HG02970 (cell line): ENCODE results near the gene PPFIA1.
"Not testable (repeated sequence)": the region's sequence is repeated elsewhere in the genome, so short reads cannot be mapped to it uniquely, and the experiment has no call there.

Source experiments
- ATAC-seq: cut with Tn5 transposase; IDR thresholded peaks from one replicate; pipeline ENCODE4 v1.9.1; 2021; ENCODE audit warnings: mild to moderate bottlenecking, moderate library complexity, moderate number of reproducible peaks; ENCODE audit not compliant: unreplicated experiment, low FRiP score

The PPFIA1 gene

DNA sequence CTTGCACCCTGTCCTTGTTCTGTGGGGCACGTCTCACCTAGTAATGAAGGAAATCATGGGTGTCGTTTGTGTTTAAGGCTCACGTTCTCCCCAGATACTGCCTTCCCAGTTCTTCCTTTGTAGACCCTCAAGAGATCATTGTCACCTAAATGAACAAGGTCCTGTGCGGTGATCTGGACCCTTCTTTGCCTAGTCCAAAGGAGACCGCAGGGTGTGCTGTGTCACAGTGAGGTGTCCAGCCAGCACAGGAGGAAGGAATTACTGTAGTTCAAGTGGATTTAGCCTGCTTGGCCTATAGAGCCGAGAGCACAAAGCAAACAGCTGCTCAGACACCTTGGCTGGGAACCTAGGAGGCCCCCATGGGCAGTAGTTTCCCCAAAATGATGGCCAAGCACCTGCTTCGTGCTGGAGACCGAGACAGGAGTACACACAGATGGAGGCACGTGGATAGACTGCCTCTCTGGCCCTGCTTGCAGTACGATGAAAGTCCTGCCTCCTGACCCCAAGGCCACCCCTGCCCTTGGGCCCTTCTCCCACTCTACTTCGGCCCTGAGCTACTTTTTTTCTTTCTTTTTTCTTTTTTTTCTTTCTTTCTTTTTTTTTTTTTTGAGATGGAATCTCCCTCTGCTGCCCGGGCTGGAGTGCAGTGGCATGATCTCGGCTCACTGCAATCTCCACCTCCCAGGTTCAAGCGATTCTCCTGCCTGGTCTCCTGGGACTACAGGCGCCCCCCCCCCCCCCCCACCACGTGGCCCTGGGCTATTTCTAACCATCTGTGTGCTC, 19.4 kb upstream of the PPFIA1 start:
- ATAC-seq, result no peak

DNA sequence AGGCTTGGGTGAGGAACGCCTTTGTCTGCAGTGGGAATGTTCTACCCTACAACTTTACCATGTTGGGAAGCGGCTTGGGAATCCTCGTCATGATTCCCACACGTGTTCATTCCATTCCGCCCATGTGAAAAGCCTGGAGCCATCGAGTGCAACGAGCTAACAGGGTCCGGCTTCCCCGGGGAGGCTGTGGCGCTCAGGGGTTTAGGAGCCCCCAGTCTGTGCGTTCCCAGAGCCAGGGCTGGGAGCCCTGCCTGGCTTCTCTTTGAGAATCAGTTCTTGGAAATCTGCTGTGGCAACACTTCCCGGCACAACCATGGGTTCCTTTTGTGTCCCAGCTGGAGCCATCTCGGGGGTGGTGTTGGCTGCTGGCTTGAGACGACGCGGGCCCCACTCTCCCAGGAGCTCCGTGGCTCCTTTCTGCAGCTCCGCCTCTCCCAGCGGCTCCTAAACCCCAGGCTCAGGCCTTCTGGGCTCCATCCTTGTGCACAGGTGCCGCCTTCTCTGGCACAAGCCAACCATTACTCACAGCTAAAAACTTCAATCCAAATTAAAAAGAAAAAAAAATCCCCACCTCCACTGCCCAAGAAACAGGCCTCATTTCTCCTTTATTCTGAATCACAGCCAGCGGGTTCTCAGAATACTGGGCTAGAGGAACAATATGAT, 18.7 kb upstream of the PPFIA1 start:
- ATAC-seq, result no peak

DNA sequence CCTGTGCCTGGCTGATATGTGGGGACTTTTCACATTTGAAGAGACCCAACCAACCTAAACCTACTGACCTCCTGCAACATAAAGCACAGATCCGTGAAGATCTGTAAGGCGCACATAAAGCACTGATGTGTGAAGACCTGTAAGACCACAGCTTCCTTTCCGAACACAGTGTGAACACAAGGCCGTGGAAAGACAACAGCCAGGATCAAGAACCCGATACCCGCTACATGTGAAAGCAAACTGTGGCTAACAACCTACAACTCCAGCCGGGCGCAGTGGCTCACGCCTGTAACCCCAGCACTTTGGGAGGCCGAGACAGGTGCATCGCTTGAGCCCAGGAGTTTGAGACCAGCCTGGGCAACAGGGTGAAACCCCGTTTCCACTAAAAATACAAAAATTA, 17.6 kb upstream of the PPFIA1 start:
- ATAC-seq, result no peak

DNA sequence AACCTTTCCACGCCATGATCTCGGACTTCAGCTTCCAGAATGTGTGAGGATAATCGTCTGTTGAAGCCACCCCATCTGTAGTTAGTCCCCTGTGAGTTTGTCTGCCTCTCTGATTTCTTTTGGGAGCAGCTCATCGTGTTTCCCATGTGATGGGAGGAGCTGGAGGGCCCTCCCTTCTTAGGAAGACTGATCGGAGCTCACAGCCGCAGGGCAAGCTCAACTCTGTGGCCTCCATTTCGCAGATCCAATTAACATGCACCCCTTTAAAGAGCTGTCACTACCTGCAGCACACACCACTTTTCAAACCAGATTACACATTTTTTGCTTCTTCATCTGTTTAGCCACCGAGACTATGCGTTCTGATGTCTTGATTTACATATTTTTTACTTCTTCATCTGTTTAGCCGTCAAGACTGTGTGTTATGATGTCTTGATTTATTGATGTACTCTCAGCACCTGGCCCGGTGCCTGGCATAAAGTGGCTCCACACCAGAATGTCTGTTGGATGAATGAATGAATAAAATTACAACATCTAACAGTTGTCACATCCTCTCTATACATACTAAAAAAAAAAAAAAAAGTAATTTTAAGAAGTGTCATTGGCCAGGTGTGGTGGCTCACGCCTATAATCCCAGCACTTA, 14.9 kb upstream of the PPFIA1 start:
- no peak for ATAC-seq

DNA sequence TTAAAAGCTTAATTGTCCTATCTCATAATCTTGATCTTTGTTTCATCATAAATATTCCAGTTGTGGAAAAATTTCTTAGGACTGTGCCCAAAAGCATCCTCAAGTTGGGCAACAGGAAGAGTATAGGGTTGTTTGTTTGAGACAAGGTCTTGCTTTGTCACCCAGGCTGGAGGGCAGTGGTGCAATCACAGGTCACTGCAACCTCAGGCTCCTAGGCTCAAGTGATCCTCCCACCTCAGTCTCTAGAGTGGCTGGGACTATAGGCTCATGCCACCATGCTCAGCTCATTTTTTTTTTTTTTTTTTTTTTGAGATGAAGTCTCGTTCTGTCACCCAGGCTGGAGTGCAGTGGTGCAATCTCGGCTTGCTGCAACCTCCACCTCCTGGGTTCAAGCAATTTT, 11.4 kb upstream of the PPFIA1 start:
- not testable (repeated sequence) for ATAC-seq

DNA sequence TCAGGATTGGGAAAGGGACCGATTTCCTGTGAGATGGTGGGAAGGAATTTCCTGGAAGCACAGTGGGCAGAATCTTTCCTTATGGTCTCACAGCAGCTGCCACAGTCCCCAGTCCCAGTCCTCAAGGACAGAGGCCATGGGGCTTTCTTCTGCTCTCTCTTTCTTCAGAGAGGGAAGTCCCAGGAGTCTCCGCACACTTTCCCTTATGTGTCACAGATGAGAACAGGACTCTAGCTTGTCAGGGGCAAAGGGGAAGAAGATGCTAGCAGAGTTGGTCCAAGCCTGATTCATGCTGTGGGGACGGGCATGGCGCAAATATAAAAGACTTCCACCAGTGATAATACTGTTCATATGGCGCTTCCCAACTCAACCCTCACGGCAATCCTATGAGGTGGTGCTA, 7.5 kb upstream of the PPFIA1 start:
- ATAC-seq, result no peak

DNA sequence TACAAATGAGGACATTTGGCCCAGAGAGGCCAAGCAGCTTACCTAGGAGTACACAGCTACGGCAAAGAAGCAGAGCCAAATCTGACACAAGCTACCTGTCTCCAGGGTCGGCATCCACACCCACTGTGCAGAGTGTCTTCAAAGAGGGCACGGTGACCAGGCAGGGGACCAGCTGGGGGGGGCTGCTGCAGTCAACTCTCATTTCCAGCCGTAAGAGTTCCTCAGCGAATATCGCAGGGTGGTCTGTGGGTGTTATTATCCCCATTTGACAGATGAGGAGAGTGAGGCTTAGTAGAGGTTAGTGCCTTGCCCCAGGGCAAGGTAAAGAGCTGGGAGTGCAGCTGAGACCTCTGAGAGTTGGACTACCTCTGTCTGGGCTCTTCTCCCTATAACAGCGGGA, 7.1 kb upstream of the PPFIA1 start:
- no peak for ATAC-seq

DNA sequence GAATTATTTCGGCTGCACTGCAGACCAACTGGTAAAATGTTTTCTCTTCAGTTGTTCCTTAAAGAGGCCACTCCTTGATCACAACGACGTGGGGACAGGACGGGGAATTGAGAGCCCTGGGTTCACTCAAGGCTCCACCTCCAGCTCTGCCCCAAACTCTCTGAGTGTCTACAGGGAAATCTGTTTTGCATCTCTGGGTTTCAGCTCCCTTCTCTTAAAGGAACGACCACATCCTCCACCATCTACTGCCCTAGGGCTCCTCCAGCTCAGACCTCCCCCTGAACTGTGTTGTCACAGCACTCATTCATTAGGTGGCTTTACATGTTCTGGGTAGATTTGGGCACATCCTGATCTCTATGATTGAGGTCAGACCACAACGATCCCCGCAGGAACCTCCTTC, 5.1 kb upstream of the PPFIA1 start:
- ATAC-seq, result no peak

DNA sequence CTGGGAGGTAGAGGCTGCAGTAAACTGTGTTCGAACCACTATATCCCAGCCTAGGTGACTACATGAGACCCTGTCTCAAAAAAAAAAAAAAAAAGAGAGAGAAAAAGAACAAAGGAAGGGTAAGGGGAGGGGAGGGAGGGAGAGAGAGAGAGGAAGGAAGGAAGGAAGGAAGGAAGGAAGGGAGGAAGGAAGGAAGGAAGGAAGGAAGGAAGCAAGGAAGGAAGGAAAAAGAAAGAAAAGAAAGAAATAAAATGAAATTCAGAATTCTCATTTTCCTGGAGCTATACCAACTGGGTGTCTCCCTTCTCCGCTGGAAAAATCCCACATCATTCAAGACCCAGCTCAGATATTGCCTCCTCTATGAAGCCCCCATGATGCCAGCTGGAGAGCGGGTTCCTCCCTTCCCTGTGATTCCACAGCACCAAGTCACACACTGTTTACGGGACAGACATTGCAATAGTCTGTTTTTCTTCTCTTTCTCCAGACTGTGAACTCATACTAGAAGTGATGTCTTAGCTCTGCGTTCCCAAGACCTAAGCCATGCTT, 3.0 kb upstream of the PPFIA1 start:
- no peak for ATAC-seq

DNA sequence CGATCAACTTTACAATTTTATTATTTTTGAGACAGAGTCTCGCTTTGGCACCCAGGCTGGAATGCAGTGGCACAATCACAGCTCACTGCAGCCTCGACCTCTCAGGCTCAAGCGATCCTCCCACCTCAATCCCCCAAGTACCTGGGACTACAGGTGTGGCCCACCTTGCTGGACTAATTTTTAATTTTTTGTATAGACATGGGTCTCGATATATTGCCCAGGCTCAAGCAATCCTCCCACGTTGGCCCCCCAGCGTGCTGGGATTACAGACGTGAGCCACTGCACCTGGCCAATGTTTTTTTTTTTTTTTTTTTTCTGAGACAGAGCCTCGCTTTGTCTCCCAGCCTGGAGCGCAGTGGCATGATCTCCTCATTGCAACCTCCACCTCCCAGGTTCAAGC, 2.0 kb upstream of the PPFIA1 start:
- no peak for ATAC-seq

DNA sequence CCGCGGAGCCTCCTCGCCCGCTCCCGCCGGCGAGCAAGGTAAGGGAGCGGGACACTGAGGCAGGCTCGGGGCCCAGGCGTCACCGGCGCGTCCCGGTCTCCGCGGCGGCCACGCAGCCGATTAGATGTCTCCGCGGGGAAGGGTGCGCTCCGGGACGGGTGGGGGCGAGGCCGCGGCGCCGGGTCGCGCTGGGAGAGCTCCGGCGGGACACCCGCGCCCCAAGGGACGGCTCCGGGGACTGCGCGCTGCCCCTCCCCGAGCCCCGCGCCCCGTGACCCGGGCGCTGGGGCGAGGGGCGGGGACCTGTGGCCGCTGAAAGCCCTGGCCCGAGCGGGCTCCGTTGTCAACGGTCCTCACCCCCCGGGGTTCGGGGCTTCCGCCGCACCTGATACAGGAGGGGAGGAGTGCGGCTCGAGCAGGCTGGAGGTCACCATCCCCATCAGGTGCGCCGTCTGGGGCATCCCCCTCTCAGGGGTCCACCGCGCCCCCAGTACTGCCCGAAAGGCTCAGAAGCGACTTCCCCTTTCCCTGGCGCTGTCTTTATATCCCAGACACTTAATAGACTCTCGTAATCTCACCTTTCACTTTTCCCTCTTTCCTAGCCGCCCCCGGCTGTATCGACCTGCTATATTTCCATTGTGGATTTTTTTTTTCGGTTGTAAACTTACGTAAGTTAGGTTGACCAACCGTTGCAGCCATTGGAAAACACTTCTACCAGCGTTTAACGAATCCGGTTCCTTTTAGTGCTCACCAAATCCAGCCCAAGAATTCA, 573 bp downstream of the PPFIA1 start:
- ATAC-seq, result peak; percentile 26

DNA sequence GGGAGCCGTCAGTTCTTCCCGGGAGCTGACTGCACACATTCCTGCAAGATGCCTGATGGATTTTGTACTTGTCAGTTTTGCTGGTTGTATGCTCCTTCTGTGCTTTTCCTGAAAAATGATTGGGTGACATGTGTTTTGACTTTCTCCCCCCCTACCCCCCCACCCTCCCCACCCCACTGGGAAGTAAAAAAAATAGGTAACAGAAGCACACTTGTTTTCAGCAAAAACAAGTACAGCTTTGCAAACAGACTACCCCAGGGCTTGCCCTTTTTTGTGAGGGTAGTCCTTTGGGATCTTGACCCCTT, 1.1 kb downstream of the PPFIA1 start:
- ATAC-seq, result no peak

DNA sequence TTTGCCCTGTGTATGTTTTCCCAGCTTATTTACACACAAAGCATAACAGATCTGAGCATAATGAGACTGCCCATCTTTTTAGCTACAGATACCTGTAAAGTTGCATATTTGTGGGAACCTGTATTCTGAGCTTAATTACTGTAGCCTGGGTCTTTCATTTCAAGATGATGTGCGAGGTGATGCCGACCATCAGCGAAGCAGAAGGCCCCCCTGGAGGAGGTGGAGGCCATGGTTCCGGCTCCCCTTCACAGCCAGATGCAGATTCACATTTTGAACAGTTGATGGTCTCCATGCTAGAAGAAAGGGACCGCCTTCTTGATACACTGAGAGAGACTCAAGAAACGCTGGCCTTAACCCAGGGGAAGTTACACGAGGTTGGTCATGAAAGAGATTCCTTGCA, 1.5 kb downstream of the PPFIA1 start:
- no peak for ATAC-seq

DNA sequence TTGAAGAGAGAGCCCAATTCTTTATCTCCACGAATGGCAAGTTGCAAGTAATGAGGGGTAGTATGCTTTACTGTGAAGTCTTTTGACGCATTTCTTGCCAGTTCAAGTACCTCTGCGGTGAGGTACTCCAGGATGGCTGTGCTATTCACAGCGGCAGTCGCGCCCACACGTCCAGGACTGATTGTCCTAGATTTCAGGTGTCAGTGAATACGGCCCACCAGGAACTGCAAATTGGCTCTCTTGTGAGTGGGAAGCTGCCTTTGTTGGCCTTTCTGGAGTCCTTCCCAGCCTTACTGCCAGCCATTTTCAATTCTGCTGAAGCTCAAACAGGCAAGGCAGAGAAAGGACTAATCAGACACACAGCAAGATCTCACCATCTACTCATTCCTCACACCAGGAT, 8.5 kb downstream of the PPFIA1 start:
- no peak for ATAC-seq

DNA sequence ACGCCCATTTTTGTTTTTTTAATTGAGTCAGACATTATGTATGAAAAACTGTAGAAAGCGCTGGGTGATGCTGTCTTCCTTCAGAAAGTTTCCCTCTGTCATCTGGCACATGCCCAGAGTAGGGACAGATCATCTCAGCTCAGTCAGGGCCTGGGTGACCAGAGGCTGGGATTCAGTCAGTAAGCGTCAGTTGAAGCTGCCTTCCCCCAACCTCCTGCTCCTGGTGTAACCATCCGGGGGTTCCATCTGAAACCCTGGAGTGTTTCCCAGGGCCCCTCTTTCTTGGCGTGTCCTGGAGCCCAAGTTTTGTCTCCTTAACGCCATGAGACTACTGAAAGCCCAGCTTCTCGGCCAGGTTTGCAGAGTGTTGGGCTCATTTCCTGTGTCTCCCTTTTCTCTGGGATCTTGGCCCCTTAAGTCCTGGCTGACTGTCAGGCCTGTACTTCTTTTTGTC, 10.7 kb downstream of the PPFIA1 start:
- no peak for ATAC-seq

DNA sequence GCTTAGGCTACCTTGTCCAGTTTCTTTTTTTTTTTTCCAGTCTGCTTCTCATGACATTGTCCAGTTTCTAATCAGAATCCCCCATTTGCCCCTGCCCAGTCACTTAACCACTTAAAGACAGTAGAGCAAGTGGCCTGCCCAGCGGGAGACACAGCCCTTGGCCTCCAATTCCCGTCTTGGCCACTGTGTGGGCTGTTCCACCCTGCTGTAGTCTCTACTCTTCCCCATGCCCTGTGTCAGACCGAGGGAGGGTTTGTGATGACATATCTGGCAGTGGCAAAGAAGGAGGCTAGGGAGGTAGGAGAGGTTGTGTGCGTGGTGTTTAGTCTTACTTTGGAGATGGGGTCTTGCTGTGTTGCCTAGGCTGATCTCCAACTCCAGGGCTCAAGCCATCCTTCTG, 11.5 kb downstream of the PPFIA1 start:
- no peak for ATAC-seq

DNA sequence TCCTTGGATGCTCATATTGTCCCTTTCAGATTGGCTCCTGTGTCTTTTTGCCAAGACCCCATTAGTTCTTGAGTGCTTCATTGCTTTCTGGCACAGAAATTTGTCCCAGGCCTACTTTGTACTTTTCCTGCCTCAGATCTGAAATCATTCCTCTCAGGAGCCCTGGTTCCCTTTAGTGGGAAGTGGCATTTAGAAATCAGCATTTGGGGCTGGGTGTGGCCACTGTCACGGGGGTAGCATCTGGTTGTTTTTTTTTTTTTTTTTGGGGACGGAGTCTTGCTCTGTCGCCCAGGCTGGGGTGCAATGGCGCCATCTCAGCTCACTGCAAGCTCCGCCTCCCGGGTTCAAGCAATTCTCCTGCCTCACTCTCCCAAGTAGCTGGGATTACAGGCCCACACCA, 18.2 kb downstream of the PPFIA1 start:
- ATAC-seq, result no peak

DNA sequence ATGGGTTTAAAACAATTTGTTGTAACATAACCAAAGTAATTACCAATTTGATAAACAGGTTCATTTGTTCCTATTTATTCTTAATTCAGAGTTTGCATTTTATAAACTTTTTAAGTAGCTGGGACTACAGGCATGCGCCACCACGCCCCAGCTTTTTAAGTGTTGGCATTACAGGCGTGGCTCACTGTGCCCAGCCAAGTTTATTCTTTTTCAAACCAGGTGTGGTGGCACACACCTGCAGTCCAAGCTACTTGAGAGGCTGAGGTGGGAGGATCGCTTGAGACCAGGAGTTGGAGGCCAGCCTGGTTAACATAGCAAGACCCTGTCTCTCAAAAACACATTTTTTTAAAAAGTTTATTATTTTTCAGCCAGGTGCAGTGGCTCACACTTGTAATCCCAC, 19.1 kb downstream of the PPFIA1 start:
- no peak for ATAC-seq

DNA sequence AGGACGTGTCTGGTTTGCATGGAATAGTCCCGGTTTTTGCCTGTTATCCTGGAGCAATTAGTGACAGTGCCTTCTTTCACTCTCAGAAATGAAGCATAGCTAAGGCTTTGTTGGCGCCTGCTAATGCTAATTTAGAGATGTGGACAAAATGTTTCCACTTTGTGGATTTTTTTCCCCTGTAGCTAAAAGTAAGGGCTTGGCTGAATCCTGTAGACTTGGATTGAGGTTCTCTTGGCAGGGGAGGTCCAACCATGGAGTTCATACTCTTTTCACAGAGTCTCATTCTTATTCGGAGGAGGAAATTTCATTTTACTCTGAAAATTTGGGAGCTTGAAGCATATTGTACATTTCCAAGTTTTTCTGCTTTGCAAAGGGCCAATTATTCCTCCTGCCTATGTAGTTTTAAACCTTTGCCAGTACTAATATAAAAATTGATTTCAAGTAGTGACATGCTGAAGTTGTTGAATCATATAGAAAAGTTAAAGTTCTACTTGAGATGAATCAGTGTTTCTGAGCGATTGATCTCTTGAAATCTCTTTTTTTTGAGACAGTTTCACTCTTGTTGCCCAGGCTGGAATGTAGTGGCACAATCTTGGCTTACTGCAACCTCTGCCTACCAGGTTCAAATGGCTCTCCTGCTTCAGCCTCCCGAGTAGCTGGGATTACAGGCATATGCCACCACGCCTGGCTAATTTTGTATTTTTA, 20.0 kb downstream of the PPFIA1 start:
- no peak for ATAC-seq

DNA sequence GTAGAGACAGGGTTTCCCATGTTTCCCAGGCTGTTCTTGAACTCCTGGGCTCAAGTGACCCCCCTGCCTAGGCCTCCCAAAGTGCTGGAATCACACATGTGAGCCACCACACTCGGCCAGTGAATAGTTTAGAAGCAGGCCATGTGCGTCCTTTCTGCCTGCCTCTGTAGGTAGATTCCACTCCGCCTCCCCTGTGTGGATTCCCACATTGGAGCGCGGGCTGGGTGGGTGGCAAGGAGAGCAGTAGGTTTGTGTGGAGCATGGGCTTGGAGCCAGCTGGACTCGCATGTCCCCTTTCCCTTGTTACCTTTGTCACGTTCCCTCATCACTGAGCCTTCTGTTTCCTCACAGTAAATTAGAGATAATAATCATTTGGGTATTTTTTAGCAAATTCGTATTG, 21.7 kb downstream of the PPFIA1 start:
- ATAC-seq, result no peak
